ENCODE data around the gene ZC3H11A. TPM values are rescaled to one million over a fixed set of nuclear protein-coding genes. Genes with fewer than 3 reads are reported as not detected.

ZC3H11A gene
- total and polyA plus RNA-seq, 2 of the 4 experiments (the other 2 are of a cell fraction): 52.1 to 66.5 TPM

DNA sequence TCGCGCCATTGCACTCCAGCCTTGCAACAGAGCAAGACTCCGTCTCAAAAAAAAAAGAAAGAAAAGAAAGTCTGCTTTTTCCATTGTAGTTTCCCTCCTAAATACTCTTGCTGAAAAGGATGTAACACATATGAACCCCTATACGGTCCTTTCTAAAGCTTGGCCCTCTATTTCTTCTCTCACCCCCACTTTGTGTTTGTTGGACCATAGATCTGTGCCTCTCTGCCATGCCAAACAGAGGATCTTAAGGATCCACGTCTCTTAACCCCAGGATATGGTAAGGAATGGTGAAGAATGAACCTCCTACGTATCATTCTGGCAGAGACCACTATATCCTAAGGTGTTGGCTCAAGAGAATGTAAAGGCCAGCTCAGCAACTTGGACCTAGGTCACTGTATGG is 49.1 kb upstream of the ZC3H11A start:
- POLR2A ChIA-PET (ENCODE audit: unreplicated experiment): no interaction called here
- Histone ChIP-seq H3K18ac (ENCODE audit: low read depth, low read length) (no peak overlapping the region), H3K4me2 (ENCODE audit: low read depth, low read length) (no peak overlapping the region), H3K9ac (ENCODE audit: low read depth, low read length) (no peak overlapping the region), H2BK5ac (ENCODE audit: low read depth, low read length, poor library complexity, severe bottlenecking) (no peak overlapping the region), H4K20me1 (ENCODE audit: insufficient read depth, low read length) (peaks cover 1% of the 10 kb centered on the region; the same call in 1 of the 2 replicates), H3K4ac (ENCODE audit: low read depth, low read length) (no peak overlapping the region), H3K4me1 (ENCODE audit: control insufficient read depth, insufficient read depth, low read length) (peaks cover 5% of the 10 kb centered on the region), H3K14ac (replicated peaks; ENCODE audit: low read depth, low read length) (no peak overlapping the region), H3K4me3 (ENCODE audit: insufficient read depth, low read depth, low read length) (no peak overlapping the region), H2AK9ac (replicated peaks; ENCODE audit: low read depth, low read length, poor library complexity) (no peak overlapping the region), H3K9me3 (ENCODE audit: control insufficient read depth, insufficient read depth, low read length) (no peaks in the 10 kb centered on the region), H2AK5ac (ENCODE audit: low read depth, low read length) (no peak overlapping the region), H3K56ac (ENCODE audit: extremely low read depth, insufficient read depth, low read length) (no peak overlapping the region), H4K8ac (ENCODE audit: low read depth in 2 of 2, low read length in 2 of 2) (no peak overlapping the region), H2BK20ac (ENCODE audit: low read depth, low read length) (no peak overlapping the region), H3K27ac (ENCODE audit: insufficient read depth, low read length) (no peak overlapping the region), H2BK15ac (ENCODE audit: low read depth, low read length) (no peak overlapping the region), H3K36me3 (ENCODE audit: control insufficient read depth, insufficient read depth, low read length) (peaks cover 8% of the 10 kb centered on the region), H3K27me3 (ENCODE audit: control insufficient read depth, insufficient read depth, low read length) (no peaks in the 10 kb centered on the region), H2BK120ac (ENCODE audit: low read depth, low read length) (no peak overlapping the region), H3K23ac (ENCODE audit: low read depth, low read length) (no peak overlapping the region), H2AFZ (replicated peaks; ENCODE audit: low read length, poor library complexity) (no peak overlapping the region), H3K9me1 (ENCODE audit: insufficient read depth, low read length) (peaks cover 2% of the 10 kb centered on the region; the same call in 1 of the 2 replicates), H4K91ac (ENCODE audit: insufficient read depth, low read depth, low read length) (no peak overlapping the region), H3K79me1 (ENCODE audit: low read depth in 1 of 2, low read length in 2 of 2) (peaks cover 0 to 11% of the 10 kb centered on the region in 2 experiments; a peak in 1 of 4 replicates), H4K5ac (ENCODE audit: low read depth, low read length) (no peak overlapping the region)
- dilution Hi-C loops (cut with HindIII; ENCODE audit: low sequenced_read_pairs, unreplicated experiment) (no loop called here), in situ Hi-C loops (cut with MboI; ENCODE audit: low sequenced_read_pairs) (no loop called here), intact Hi-C loops (cut with micrococcal nuclease) (no loop called here)
- WGBS, 2 experiments (ENCODE audit: extremely low coverage in 2 of 2, insufficient read length in 1 of 2): no CpG with 5 or more reads among the region's 6 CpGs
- DNase-seq: no peak
- BruUV-seq (replicated peaks): no TSS peak
- ATAC-seq (ENCODE audit: low read depth): no peak
- TF ChIP-seq MXI1 (IDR thresholded peaks at IDR 0.05; ENCODE audit: borderline replicate concordance, low read depth, low read length) (no peak), FOS (IDR thresholded peaks at IDR 0.05; ENCODE audit: low read depth, low read length) (no peak), SMC3 (IDR thresholded peaks at IDR 0.05; ENCODE audit: low read depth, low read length) (no peak), RCOR1 (IDR thresholded peaks at IDR 0.05; ENCODE audit: insufficient replicate concordance, low read length) (no peak), MAFK (IDR thresholded peaks at IDR 0.05; ENCODE audit: low read depth, low read length) (no peak), MAZ (IDR thresholded peaks at IDR 0.05; ENCODE audit: borderline replicate concordance, low read depth, low read length) (no peak), NFE2L2 (IDR thresholded peaks at IDR 0.05; ENCODE audit: low read depth, low read length) (no peak), USF2 (IDR thresholded peaks at IDR 0.05; ENCODE audit: low read depth, low read length) (no peak), BHLHE40 (IDR thresholded peaks at IDR 0.05; ENCODE audit: low read depth, low read length) (no peak)
- CTCF ChIA-PET: no interaction called here
